ENCODE data around the gene HDAC3. TPM values are rescaled to one million over a fixed set of nuclear protein-coding genes. Genes with fewer than 3 reads are reported as not detected.

Gene HDAC3
- polyA plus RNA-seq, 3 donors = 80.5 to 103 (median 82.3) TPM

GRCh38 chr5:141683596-141684141 lies 47.0 kb upstream of the HDAC3 start:
- Mint-ChIP-seq H3K4me1 (peaks cover 58% of the 10 kb centered on the region), H3K27me3 (ENCODE audit: low read depth in 3 of 3) (peaks cover 0 to 7% (median 3%) of the 10 kb centered on the region in 3 donors), H3K9me3 (no peaks in the 10 kb centered on the region), H3K36me3 (peaks cover 11 to 17% of the 10 kb centered on the region in 2 donors), H3K4me3 (no peak overlapping the region), H3K27ac (peak overlapping the region; percentile 67 to 97 (median 86))
- Histone ChIP-seq H3K4me2 (replicated peaks; ENCODE audit: extremely low read depth, low read length, poor library complexity, severe bottlenecking) (peak overlapping the region; percentile 98), H3K27ac (ENCODE audit: low read depth in 1 of 2, low read length in 2 of 2) (peak overlapping the region; percentile 21 to 95), H4K20me1 (ENCODE audit: insufficient read depth, low read length) (peaks cover 20% of the 10 kb centered on the region), H3K9ac (ENCODE audit: insufficient read depth, low read length, poor library complexity, severe bottlenecking) (no peak overlapping the region), H3K4me1 (ENCODE audit: control insufficient read depth in 1 of 2, insufficient read depth in 2 of 2, low read length in 2 of 2) (peaks cover 52 to 61% of the 10 kb centered on the region in 2 donors), H2AFZ (ENCODE audit: insufficient read depth, low read depth, low read length, poor library complexity, severe bottlenecking) (no peak overlapping the region), H3K79me2 (ENCODE audit: insufficient read depth, low read length) (peaks cover 8% of the 10 kb centered on the region), H3K27me3 (ENCODE audit: control insufficient read depth in 2 of 2, insufficient read depth in 2 of 2, low read length in 2 of 2) (no peaks in the 10 kb centered on the region), H3K9me3 (replicated peaks in 1 of 2; ENCODE audit: control insufficient read depth in 1 of 2, insufficient read depth in 1 of 2, low read length in 2 of 2) (no peaks in the 10 kb centered on the region), H3K36me3 (replicated peaks in 1 of 2; ENCODE audit: control insufficient read depth in 1 of 2, insufficient read depth in 2 of 2, low read length in 2 of 2) (peaks cover 0 to 10% of the 10 kb centered on the region in 2 donors), H3K4me3 (replicated peaks in 1 of 3; ENCODE audit: low read depth in 2 of 3, low read length in 3 of 3) (no peak overlapping the region)
- intact Hi-C loops (cut with micrococcal nuclease) = no loop called here
- TF ChIP-seq, protein P1, sequence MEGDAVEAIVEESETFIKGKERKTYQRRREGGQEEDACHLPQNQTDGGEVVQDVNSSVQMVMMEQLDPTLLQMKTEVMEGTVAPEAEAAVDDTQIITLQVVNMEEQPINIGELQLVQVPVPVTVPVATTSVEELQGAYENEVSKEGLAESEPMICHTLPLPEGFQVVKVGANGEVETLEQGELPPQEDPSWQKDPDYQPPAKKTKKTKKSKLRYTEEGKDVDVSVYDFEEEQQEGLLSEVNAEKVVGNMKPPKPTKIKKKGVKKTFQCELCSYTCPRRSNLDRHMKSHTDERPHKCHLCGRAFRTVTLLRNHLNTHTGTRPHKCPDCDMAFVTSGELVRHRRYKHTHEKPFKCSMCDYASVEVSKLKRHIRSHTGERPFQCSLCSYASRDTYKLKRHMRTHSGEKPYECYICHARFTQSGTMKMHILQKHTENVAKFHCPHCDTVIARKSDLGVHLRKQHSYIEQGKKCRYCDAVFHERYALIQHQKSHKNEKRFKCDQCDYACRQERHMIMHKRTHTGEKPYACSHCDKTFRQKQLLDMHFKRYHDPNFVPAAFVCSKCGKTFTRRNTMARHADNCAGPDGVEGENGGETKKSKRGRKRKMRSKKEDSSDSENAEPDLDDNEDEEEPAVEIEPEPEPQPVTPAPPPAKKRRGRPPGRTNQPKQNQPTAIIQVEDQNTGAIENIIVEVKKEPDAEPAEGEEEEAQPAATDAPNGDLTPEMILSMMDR (IDR thresholded peaks at IDR 0.05) = no peak
- DNase-seq = no peak

- intact Hi-C loops (cut with micrococcal nuclease) = no loop called here
- Histone ChIP-seq H3K27ac (ENCODE audit: low read depth in 1 of 2, low read length in 2 of 2) (peak within 1 kb of the TSS; percentile 93 to 95), H2AFZ (ENCODE audit: insufficient read depth, low read depth, low read length, poor library complexity, severe bottlenecking) (peak within 1 kb of the TSS; percentile 75), H3K4me3 (replicated peaks in 1 of 3; ENCODE audit: low read depth in 2 of 3, low read length in 3 of 3) (peak within 1 kb of the TSS; percentile 45 to 87 (median 65)), H3K4me2 (replicated peaks; ENCODE audit: extremely low read depth, low read length, poor library complexity, severe bottlenecking) (peak within 1 kb of the TSS; percentile 98), H3K36me3 (replicated peaks in 1 of 2; ENCODE audit: control insufficient read depth in 1 of 2, insufficient read depth in 2 of 2, low read length in 2 of 2) (peaks cover 4 to 19% of the 10 kb centered on the region in 2 donors), H4K20me1 (ENCODE audit: insufficient read depth, low read length) (peaks cover 20% of the 10 kb centered on the region), H3K9me3 (replicated peaks in 1 of 2; ENCODE audit: control insufficient read depth in 1 of 2, insufficient read depth in 1 of 2, low read length in 2 of 2) (no peaks in the 10 kb centered on the region), H3K27me3 (ENCODE audit: control insufficient read depth in 2 of 2, insufficient read depth in 2 of 2, low read length in 2 of 2) (no peaks in the 10 kb centered on the region), H3K4me1 (ENCODE audit: control insufficient read depth in 1 of 2, insufficient read depth in 2 of 2, low read length in 2 of 2) (peaks cover 52 to 61% of the 10 kb centered on the region in 2 donors), H3K79me2 (ENCODE audit: insufficient read depth, low read length) (peaks cover 8% of the 10 kb centered on the region), H3K9ac (ENCODE audit: insufficient read depth, low read length, poor library complexity, severe bottlenecking) (peak within 1 kb of the TSS; percentile 77)
- peaks cover 58% of the 10 kb centered on the region for H3K4me1 Mint-ChIP-seq
- peaks cover 0 to 7% (median 0%) of the 10 kb centered on the region in 3 donors for H3K27me3 Mint-ChIP-seq (ENCODE audit: low read depth in 3 of 3)
- H3K27ac Mint-ChIP-seq = peak within 1 kb of the TSS; percentile 93 to 98 (median 97)
- WGBS (ENCODE audit: insufficient coverage) = 6% methylated on average over 59 of the region's 77 CpGs
- H3K9me3 Mint-ChIP-seq = peaks cover 0 to 2% (median 0%) of the 10 kb centered on the region in 7 donors
- H3K36me3 Mint-ChIP-seq = peaks cover 19 to 25% of the 10 kb centered on the region in 2 donors
- DNase-seq = peak; percentile 70 to 86 (median 83)
- TF ChIP-seq, protein P1 (IDR thresholded peaks at IDR 0.05) = no peak
- peak within 1 kb of the TSS; percentile 80 to 93 for H3K4me3 Mint-ChIP-seq
Measured at GRCh38 chr5:141681695-141682641, 45.3 kb upstream of the HDAC3 start, which contains the start of gene ARAP3. Gene ARAP3 (minus strand): TSS chr5:141682230. CDS start chr5:141680486, 1,744 bp downstream.

Data from CD14-positive monocyte (primary cell).